HCT116 (cell line): Measurements from ENCODE around the gene MRTFB. TPM values are rescaled to one million over a fixed set of nuclear protein-coding genes. Genes with fewer than 3 reads are reported as not detected.
A peak's percentile ranks its signal among the peaks of the same experiment; 100 is the strongest.

ENCODE experiments used
- ATAC-seq: fragments of 200-7000 bp; cut with Tn5 transposase; 2 replicates; pipeline ENCODE4 v1.9.1; 2020; ENCODE audit warnings: mild to moderate bottlenecking, moderate library complexity
- BruUV-seq: library from RNA; stranded (reverse); fragments of 400-500 nt; replicated peaks from 2 replicates; lab custom pipeline; 2021; lab: Mats Ljungman, UMichigan
- CTCF ChIA-PET: fragments of 300-600 bp; sonication (Branson Sonifier 250); formaldehyde crosslinking; loops from one replicate; lab custom pipeline; 2021; ENCODE audit warnings: antibody characterized with exemption; lab: Charles Lee
- POLR2A ChIA-PET: fragments of 300-600, 350-600 bp; sonication (Branson Sonifier 250); formaldehyde crosslinking; loops from one replicate; lab custom pipeline; 2021; ENCODE audit warnings: antibody characterized with exemption; lab: Charles Lee
- RAD21 ChIA-PET, 2 experiments: fragments of 300-600 bp; sonication (Branson Sonifier 250); formaldehyde crosslinking; loops; one replicate each; lab custom pipeline; 2023; ENCODE audit warnings: low total read pairs in 2 of 2; ENCODE audit not compliant: uncharacterized antibody in 2 of 2, unreplicated experiment in 2 of 2, low non-redundant PET in 1 of 2; lab: Charles Lee
- DNase-seq: peaks from one replicate; pipeline ENCODE4 v3.0.0-alpha.2; 2010; ENCODE audit warnings: low read depth, low spot score
- H2AFZ ChIP-seq: fragments of 200-600 bp; shearing (Covaris generic), sonication (generic); 2 replicates; pipeline ENCODE4 v1.6.1; 2017; ENCODE audit warnings: low read depth, mixed run types, mixed read lengths, antibody characterized with exemption, low read length; ENCODE audit not compliant: poor library complexity, severe bottlenecking
- H3K27ac ChIP-seq: 2 replicates; pipeline ENCODE4 v1.5.1; 2012; ENCODE audit warnings: low read depth, low read length
- H3K27me3 ChIP-seq: fragments of 200-600 bp; sonication (generic); 2 replicates; pipeline ENCODE4 v1.6.1; 2016; ENCODE audit warnings: mixed run types, low read length, mixed read lengths; ENCODE audit not compliant: insufficient read depth
- H3K36me3 ChIP-seq, 2 experiments: fragments of 200-500 bp in 1 of 2; fragments of 200-600 bp in 1 of 2; sonication (Bioruptor generic) in 1 of 2; sonication (generic) in 1 of 2; 2 replicates each; pipeline versions ENCODE4 v1.5.1 to v1.6.1; 2014 to 2016; ENCODE audit warnings: low read length in 2 of 2, inconsistent platforms in 1 of 2, mixed read lengths in 1 of 2, mixed run types in 1 of 2; ENCODE audit not compliant: insufficient read depth in 2 of 2, control insufficient read depth in 1 of 2
- H3K4me1 ChIP-seq, 2 experiments: fragments of 200-600 bp in 1 of 2; sonication (generic) in 1 of 2; 2 replicates each; pipeline versions ENCODE4 v1.5.1 to v1.6.1; 2012 to 2017; ENCODE audit warnings: low read length in 2 of 2, inconsistent platforms in 1 of 2, mild to moderate bottlenecking in 1 of 2, mixed read lengths in 1 of 2, mixed run types in 1 of 2, moderate library complexity in 1 of 2; ENCODE audit not compliant: insufficient read depth in 2 of 2, control insufficient read depth in 1 of 2
- H3K4me2 ChIP-seq: fragments of 200-600 bp; sonication (generic); 2 replicates; pipeline ENCODE4 v1.6.1; 2017; ENCODE audit warnings: mixed run types, low read length, mixed read lengths
- H3K4me3 ChIP-seq, 2 experiments: fragments of 200-600 bp in 1 of 2; sonication (generic) in 1 of 2; replicated peaks in 1 of 2; 2 replicates each; pipeline ENCODE4 v1.5.1; 2011 to 2016; ENCODE audit warnings: low read length in 2 of 2, control low read depth in 1 of 2, low read depth in 1 of 2, mild to moderate bottlenecking in 1 of 2, mixed read lengths in 1 of 2, mixed run types in 1 of 2
- H3K79me2 ChIP-seq: fragments of 200-600 bp; sonication (generic); 2 replicates; pipeline ENCODE4 v1.6.1; 2017; ENCODE audit warnings: mild to moderate bottlenecking, mixed run types, low read length, moderate library complexity, mixed read lengths; ENCODE audit not compliant: insufficient read depth
- H3K9ac ChIP-seq: fragments of 200-600 bp; sonication (generic); 2 replicates; pipeline ENCODE4 v1.6.1; 2016; ENCODE audit warnings: low read length, mixed read lengths
- H3K9me2 ChIP-seq: fragments of 200-600 bp; sonication (generic), shearing (Covaris generic); 2 replicates; pipeline ENCODE4 v1.6.1; 2017; ENCODE audit warnings: mixed run types, mild to moderate bottlenecking, moderate library complexity; ENCODE audit not compliant: insufficient read depth
- H3K9me3 ChIP-seq, 2 experiments: fragments of 200-500 bp in 1 of 2; fragments of 200-600 bp in 1 of 2; sonication (Bioruptor generic) in 1 of 2; sonication (generic) in 1 of 2; 2 replicates each; pipeline ENCODE4 v1.6.1; 2014 to 2017; ENCODE audit warnings: low read length in 2 of 2, mixed read lengths in 2 of 2, inconsistent platforms in 1 of 2, low read depth in 1 of 2, mild to moderate bottlenecking in 1 of 2, mixed run types in 1 of 2, moderate library complexity in 1 of 2; ENCODE audit not compliant: control insufficient read depth in 1 of 2, insufficient read depth in 1 of 2
- H4K20me1 ChIP-seq: fragments of 200-600 bp; sonication (generic), shearing (Covaris generic); 2 replicates; pipeline ENCODE4 v1.6.1; 2017; ENCODE audit warnings: mixed run types, mild to moderate bottlenecking, moderate library complexity; ENCODE audit not compliant: insufficient read depth
- ATF3 ChIP-seq: IDR thresholded peaks from 2 replicates; pipeline ENCODE4 v1.6.1; 2012
- CBX3 ChIP-seq: IDR thresholded peaks from 2 replicates; pipeline ENCODE4 v1.6.1; 2012; ENCODE audit warnings: low read depth
- EGR1 ChIP-seq: IDR thresholded peaks from 2 replicates; pipeline ENCODE4 v1.6.1; 2012; ENCODE audit warnings: low read depth
- MAX ChIP-seq: IDR thresholded peaks from 2 replicates; pipeline ENCODE4 v1.6.1; 2012
- POLR2AphosphoS5 ChIP-seq: IDR thresholded peaks from 2 replicates; pipeline ENCODE4 v1.6.1; 2011; ENCODE audit warnings: mild to moderate bottlenecking, low read depth, low read length, moderate library complexity
- REST ChIP-seq: IDR thresholded peaks from 2 replicates; pipeline ENCODE4 v1.6.1; 2012; ENCODE audit warnings: low read depth
- SIN3A ChIP-seq: IDR thresholded peaks from 2 replicates; pipeline ENCODE4 v1.6.1; 2012; ENCODE audit warnings: low read depth
- ZFX ChIP-seq: fragments of 450-650 bp; IDR thresholded peaks from 2 replicates; pipeline ENCODE4 v1.6.1; 2017
- intact Hi-C: fragments of 100-400 bp; cut with micrococcal nuclease; formaldehyde crosslinking; loops from 2 replicates; pipeline ENCODE4 v1.10.0; 2022
- total RNA-seq: library from RNA; stranded (reverse); gene quantifications from one replicate; pipeline ENCODE4 v1.2.1, GENCODE V29; 2021; ENCODE audit not compliant: unreplicated experiment

MRTFB gene
- total RNA-seq, 1 experiment from 2014 or later, result 39.0 TPM

GRCh38 chr16:14307527-14308367 lies 236.6 kb downstream of the MRTFB start:
- peak overlapping the region; percentile 77 for H3K4me2 ChIP-seq
- H3K27ac ChIP-seq, result peak overlapping the region; percentile 74
- H4K20me1 ChIP-seq, result no peaks in the 10 kb centered on the region
- DNase-seq, result no peak
- peak overlapping the region; percentile 64 for H3K9ac ChIP-seq
- BruUV-seq, result no TSS peak
- TF ChIP-seq REST (no peak), EGR1 (no peak), CBX3 (no peak), ZFX (peak; percentile 40; the same call in 1 of the 2 replicates), POLR2AphosphoS5 (0 out of 2 replicates have a peak, but pooled peaks have one; percentile 11), SIN3A (no peak), ATF3 (no peak), MAX (peak; percentile 82)
- TF ChIP-seq, all 23 proteins: peak for 3
- H3K4me3 ChIP-seq, result peak overlapping the region; percentile 28 to 48
- H3K27me3 ChIP-seq, result no peaks in the 10 kb centered on the region
- ATAC-seq, result peak; percentile 64
- peaks cover 55 to 81% of the 10 kb centered on the region in 2 experiments for H3K4me1 ChIP-seq
- RAD21 ChIA-PET, result no interaction called here
- POLR2A ChIA-PET, result no interaction called here
- H3K79me2 ChIP-seq, result peaks cover 99% of the 10 kb centered on the region
- no peaks in the 10 kb centered on the region for H3K9me2 ChIP-seq
- intact Hi-C loops, result no loop called here
- CTCF ChIA-PET, result interaction anchor here (1.4 to 2.4 kb wide), 2 partner anchors 384 to 388 kb away, joined by 5 to 7 read pairs; partner anchors contain the start of gene ERCC4
- peak overlapping the region; percentile 3 for H2AFZ ChIP-seq
- no peaks in the 10 kb centered on the region for H3K9me3 ChIP-seq
- no peaks in the 10 kb centered on the region for H3K36me3 ChIP-seq
